HFF-Myc (cell line): ENCODE results near the gene MAEL.

Experiments
- DNase-seq: peaks from one replicate; pipeline ENCODE4 v3.0.0-alpha.2; 2011; ENCODE audit warnings: low read depth; ENCODE audit errors: extremely low read depth
- H3K4me3 ChIP-seq: replicated peaks from 2 replicates; pipeline ENCODE4 v1.5.1; 2011; ENCODE audit warnings: low read depth, mild to moderate bottlenecking, control low read depth, low read length
- CTCF ChIP-seq: IDR thresholded peaks from 2 replicates; pipeline ENCODE4 v1.5.1; 2012; ENCODE audit warnings: mild to moderate bottlenecking, low read depth, low read length, control low read depth; ENCODE audit errors: missing control alignments

The MAEL gene

GRCh38 chr1:166951050-166951449, 38.0 kb upstream of the MAEL start:
- H3K4me3 ChIP-seq, result no peak overlapping the region
- TF ChIP-seq CTCF, result no peak
- no peak for DNase-seq

- TF ChIP-seq CTCF, result no peak
- peak; percentile 7 for DNase-seq
- H3K4me3 ChIP-seq, result no peak overlapping the region
Observed at GRCh38 chr1:166952002-166952746, 36.9 kb upstream of the MAEL start.

GRCh38 chr1:166953491-166953890, 35.6 kb upstream of the MAEL start:
- H3K4me3 ChIP-seq, result no peak overlapping the region
- no peak for DNase-seq
- TF ChIP-seq CTCF, result no peak

DNA sequence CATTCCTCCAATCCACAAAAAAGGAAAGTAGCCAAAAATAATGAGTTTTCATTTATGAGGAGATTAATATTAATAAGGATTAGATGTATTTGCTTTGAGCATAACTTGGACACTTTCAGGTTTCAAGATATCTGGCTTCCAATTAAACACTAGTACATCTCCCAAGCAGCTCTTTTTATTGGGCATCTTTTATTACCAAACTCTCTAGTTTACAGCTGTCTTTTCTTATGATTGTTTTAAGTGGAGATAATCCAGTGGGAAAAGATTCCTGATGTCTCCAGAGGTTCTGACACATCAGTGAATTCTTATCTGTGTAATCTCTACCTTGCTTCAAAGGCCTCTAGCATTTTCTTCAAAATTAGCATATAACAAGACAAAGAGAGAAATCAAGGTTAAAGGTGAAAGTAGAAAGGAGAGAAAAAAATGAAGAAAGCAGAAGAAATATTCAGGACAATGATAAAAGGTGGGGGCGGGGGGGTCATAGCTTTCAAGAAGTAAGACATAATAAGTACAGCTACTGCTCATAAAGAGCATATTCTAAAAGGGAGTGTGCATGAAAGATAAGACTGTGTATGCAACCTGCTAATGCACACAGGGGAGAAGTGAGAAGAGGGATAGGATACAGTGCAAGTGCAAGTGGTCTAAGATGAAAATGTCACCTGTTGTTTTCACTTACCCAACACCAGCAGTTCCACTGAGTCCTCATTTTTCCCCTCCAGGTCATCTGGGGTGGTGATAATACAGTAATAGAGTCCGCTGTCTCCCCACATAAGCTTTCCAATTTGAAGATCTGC, 32.8 kb upstream of the MAEL start:
- TF ChIP-seq CTCF, result no peak
- no peak overlapping the region for H3K4me3 ChIP-seq
- DNase-seq, result no peak

- TF ChIP-seq CTCF, result no peak
- no peak overlapping the region for H3K4me3 ChIP-seq
- no peak for DNase-seq
Observed at GRCh38 chr1:166956872-166957271, 32.2 kb upstream of the MAEL start.

DNA sequence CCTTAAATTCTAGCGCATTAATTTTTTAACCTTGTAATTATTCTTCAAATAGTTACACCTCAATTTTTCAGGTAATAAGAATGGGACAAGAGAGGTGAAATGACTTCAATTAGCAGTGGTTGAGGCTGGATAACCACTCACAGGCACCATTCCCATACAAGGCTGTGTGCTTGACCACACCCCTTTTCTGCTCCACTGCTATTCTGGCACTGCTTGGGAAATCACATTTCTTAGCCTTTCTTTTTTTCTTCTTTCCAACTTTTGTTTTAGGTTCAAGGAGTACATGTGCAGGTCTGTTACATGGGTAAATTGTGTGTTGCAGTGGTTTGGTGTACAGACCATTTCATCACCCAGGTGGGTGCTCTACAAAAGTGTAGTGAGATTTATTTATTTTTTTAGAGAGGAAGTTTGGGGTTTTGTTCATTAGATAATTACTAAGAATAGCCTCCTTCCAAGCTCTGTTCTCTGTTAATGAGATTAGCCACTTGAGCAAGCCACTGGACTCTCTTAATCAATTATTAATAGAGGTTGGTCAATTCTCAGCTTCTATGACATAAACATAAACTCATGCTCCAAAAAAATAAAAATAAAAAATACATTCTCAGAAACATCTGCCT, 28.1 kb upstream of the MAEL start:
- no peak for TF ChIP-seq CTCF
- no peak overlapping the region for H3K4me3 ChIP-seq
- DNase-seq, result no peak
